CD4-positive, alpha-beta T cell (primary cell): Measurements from ENCODE around the gene ATN1. TPM values are rescaled to one million over a fixed set of nuclear protein-coding genes. Genes with fewer than 3 reads are reported as not detected.

Experiments used
- ATAC-seq: fragments of 200-7000 bp; cut with Tn5 transposase; one replicate; pipeline ENCODE4 v1.10.0; 2022; ENCODE audit warnings: mild to moderate bottlenecking; ENCODE audit not compliant: poor library complexity
- CTCF ChIA-PET: fragments of 350-600 bp; sonication (Branson Sonifier 250); formaldehyde crosslinking; loops from one replicate; lab custom pipeline; 2021; ENCODE audit warnings: antibody characterized with exemption, inconsistent platforms; lab: Charles Lee
- POLR2A ChIA-PET: fragments of 350-600 bp; sonication (Branson Sonifier 250); formaldehyde crosslinking; loops from one replicate; lab custom pipeline; 2021; ENCODE audit warnings: antibody characterized with exemption, inconsistent platforms; lab: Charles Lee
- DNase-seq, 14 experiments: peaks; one replicate each; pipeline ENCODE4 v3.0.0-alpha.2; 2013 to 2020; ENCODE audit warnings: mixed read lengths in 2 of 14
- H3K27ac ChIP-seq, 2 donors: one replicate each; pipeline versions ENCODE4 v1.5.1 to v1.7.0; 2013; ENCODE audit warnings: low read length in 2 of 2, low read depth in 1 of 2, mild to moderate bottlenecking in 1 of 2
- H3K27me3 ChIP-seq, 2 experiments: 1 replicate in 1 of 2; 2 replicates in 1 of 2; pipeline versions ENCODE4 v1.6.1 to v1.7.0; 2013; ENCODE audit warnings: low read length in 2 of 2, control low read depth in 1 of 2, mild to moderate bottlenecking in 1 of 2, moderate library complexity in 1 of 2; ENCODE audit not compliant: insufficient read depth in 2 of 2, control insufficient read depth in 1 of 2
- H3K36me3 ChIP-seq: one replicate; pipeline ENCODE4 v1.6.1; 2013; ENCODE audit warnings: low read length, control low read depth; ENCODE audit not compliant: insufficient read depth
- H3K4me1 ChIP-seq: one replicate; pipeline ENCODE4 v1.6.1; 2013; ENCODE audit warnings: low read length, control low read depth; ENCODE audit not compliant: insufficient read depth
- H3K4me3 ChIP-seq: one replicate; pipeline ENCODE4 v1.5.1; 2013; ENCODE audit warnings: mild to moderate bottlenecking, low read length, moderate library complexity
- H3K9me3 ChIP-seq, 2 experiments: 1 replicate in 1 of 2; 2 replicates in 1 of 2; pipeline versions ENCODE4 v1.6.1 to v1.7.0; 2013; ENCODE audit warnings: low read length in 2 of 2, mild to moderate bottlenecking in 2 of 2, control low read depth in 1 of 2, moderate library complexity in 1 of 2; ENCODE audit not compliant: control insufficient read depth in 1 of 2, insufficient read depth in 1 of 2
- H3K27ac Mint-ChIP-seq: one replicate; pipeline ENCODE4 v1.8.0; 2020; ENCODE audit warnings: mixed read lengths
- H3K27me3 Mint-ChIP-seq: one replicate; pipeline ENCODE4 v1.8.0; 2021; ENCODE audit warnings: mixed read lengths
- H3K36me3 Mint-ChIP-seq: one replicate; pipeline ENCODE4 v1.8.0; 2021; ENCODE audit warnings: low read depth, mixed read lengths
- H3K4me1 Mint-ChIP-seq: one replicate; pipeline ENCODE4 v1.8.0; 2021; ENCODE audit warnings: low read depth, mixed read lengths
- H3K4me3 Mint-ChIP-seq: one replicate; pipeline ENCODE4 v1.8.0; 2020; ENCODE audit warnings: mild to moderate bottlenecking, mixed read lengths
- H3K9me3 Mint-ChIP-seq: one replicate; pipeline ENCODE4 v1.8.0; 2020; ENCODE audit warnings: mixed read lengths
- intact Hi-C, 2 experiments: fragments of 100-400 bp; cut with DNase I in 1 of 2; cut with micrococcal nuclease in 1 of 2; formaldehyde crosslinking; loops; one replicate each; pipeline versions ENCODE4 v1.15.1 to v1.9.0; 2023 to 2025; cut with DNase I, micrococcal nuclease
- total RNA-seq, 174 experiments: library from RNA in 2 of 174; stranded (reverse) in 2 of 174; gene quantifications; one replicate each; pipeline ENCODE4 v1.2.3 and lab custom pipeline; 2021 to 2026
- TF ChIP-seq, protein P1 (sequence below): fragments of 200-600 bp; IDR thresholded peaks from one replicate; pipeline ENCODE4 v1.8.0; 2022; ENCODE audit warnings: antibody characterized with exemption, mild to moderate bottlenecking

ATN1 gene
- total RNA-seq, 2 experiments from 2014 or later: 28.7 to 29.6 TPM

DNA sequence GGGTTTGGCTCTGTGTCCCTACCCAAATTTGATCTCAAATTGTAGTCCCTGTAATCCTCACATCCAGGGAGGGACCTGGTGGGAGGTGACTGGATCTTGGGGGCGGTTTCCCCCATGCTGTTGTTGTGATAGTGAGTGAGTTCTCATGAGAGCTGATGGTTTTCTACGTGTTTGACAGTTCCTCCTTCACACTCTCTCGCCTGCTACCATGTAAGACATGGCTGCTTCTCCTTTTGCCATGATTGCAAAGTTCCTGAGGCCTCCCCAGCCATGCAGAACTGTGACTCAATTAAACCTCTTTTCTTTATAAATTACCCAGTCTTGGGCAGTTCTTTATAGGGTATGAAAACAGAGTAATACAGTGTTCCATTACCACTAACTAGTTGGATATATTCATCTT is 33.4 kb upstream of the ATN1 start:
- POLR2A ChIA-PET: no interaction called here

DNA sequence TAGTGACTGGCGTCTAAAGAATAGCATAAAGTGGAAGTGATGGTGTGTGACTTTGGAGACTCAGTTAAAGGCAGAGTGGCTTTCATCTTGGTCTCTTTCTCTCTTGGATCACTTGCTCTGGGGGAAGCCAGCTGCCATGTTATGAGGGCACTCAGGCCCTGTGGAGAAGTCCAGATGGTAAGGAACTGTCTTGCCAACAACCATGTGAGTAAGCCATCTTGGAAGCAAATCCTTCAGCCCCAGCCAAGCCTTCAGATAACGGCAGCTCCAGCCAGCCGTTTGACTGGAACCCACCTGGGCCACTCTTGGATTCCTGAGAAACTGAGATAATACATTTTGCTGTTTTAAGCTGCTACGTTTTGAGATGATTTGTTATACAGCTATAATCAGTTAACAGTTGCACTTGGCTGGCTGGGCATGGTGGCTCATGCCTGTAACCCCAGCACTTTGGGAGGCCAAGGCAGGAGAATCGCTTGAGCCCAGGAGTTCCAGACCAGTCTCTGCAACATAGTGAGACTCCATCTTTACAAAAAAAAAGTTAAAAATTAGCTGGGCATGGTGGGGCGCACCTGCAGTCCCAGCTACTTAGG is 30.8 kb upstream of the ATN1 start:
- H3K4me1 ChIP-seq: peaks cover 5% of the 10 kb centered on the region
- H3K9me3 ChIP-seq: no peaks in the 10 kb centered on the region
- Mint-ChIP-seq H3K27ac (no peak overlapping the region), H3K27me3 (no peaks in the 10 kb centered on the region), H3K36me3 (no peaks in the 10 kb centered on the region), H3K4me3 (no peak overlapping the region), H3K4me1 (no peaks in the 10 kb centered on the region), H3K9me3 (no peaks in the 10 kb centered on the region)
- TF ChIP-seq, protein P1, sequence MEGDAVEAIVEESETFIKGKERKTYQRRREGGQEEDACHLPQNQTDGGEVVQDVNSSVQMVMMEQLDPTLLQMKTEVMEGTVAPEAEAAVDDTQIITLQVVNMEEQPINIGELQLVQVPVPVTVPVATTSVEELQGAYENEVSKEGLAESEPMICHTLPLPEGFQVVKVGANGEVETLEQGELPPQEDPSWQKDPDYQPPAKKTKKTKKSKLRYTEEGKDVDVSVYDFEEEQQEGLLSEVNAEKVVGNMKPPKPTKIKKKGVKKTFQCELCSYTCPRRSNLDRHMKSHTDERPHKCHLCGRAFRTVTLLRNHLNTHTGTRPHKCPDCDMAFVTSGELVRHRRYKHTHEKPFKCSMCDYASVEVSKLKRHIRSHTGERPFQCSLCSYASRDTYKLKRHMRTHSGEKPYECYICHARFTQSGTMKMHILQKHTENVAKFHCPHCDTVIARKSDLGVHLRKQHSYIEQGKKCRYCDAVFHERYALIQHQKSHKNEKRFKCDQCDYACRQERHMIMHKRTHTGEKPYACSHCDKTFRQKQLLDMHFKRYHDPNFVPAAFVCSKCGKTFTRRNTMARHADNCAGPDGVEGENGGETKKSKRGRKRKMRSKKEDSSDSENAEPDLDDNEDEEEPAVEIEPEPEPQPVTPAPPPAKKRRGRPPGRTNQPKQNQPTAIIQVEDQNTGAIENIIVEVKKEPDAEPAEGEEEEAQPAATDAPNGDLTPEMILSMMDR: no peak
- no peaks in the 10 kb centered on the region for H3K36me3 ChIP-seq
- no peak for ATAC-seq
- ChIA-PET POLR2A (no interaction called here), CTCF (no interaction called here)
- DNase-seq: no peak
- H3K27me3 ChIP-seq: no peaks in the 10 kb centered on the region
- H3K4me3 ChIP-seq: no peak overlapping the region
- no peak overlapping the region for H3K27ac ChIP-seq
- intact Hi-C loops: no loop called here

More for the DNA sequence above, 33.4 kb upstream of the ATN1 start:
- Mint-ChIP-seq H3K27me3 (no peaks in the 10 kb centered on the region), H3K27ac (no peak overlapping the region), H3K4me1 (peaks cover 13% of the 10 kb centered on the region), H3K36me3 (no peaks in the 10 kb centered on the region), H3K9me3 (no peaks in the 10 kb centered on the region), H3K4me3 (no peak overlapping the region)
- ATAC-seq: no peak
- intact Hi-C loops: loop anchor here in 1 of 2 experiments (5.0 kb wide), 1 partner anchor 42 kb away; the partner anchor contains the start of genes CDCA3 and USP5
- Histone ChIP-seq H3K9me3 (no peaks in the 10 kb centered on the region), H3K36me3 (no peaks in the 10 kb centered on the region), H3K27me3 (no peaks in the 10 kb centered on the region), H3K27ac (no peak overlapping the region), H3K4me3 (no peak overlapping the region), H3K4me1 (peaks cover 18% of the 10 kb centered on the region)
- TF ChIP-seq, protein P1: no peak
- CTCF ChIA-PET: interaction anchor here (1.5 kb wide), 1 partner anchor 22 kb away, joined by 7 read pairs; the partner anchor contains the start of gene SPSB2
- DNase-seq: no peak

DNA sequence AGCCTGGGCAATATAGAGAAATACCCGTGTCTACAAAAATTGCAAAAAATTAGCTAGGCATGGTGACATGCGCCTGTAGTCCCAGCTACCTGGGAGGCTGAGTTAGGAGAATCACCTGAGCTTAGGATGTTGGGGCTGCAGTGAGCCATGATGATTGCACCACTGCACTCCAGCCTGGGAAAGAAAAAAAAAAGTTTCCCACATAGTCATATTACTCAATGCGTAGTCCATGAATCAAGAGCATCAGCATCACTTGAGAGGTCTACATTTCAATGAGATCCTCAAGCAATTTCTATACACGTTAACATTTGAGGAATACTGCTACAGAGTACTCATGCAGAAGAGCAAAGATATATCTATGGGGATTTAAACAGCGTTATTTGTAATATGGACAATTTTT is 28.3 kb upstream of the ATN1 start:
- no peaks in the 10 kb centered on the region for H3K36me3 ChIP-seq
- ChIA-PET POLR2A (interaction anchor here (1.2 to 1.5 kb wide), 2 partner anchors 27 to 44 kb away, joined by 3 to 4 read pairs; partner anchors contain the start of genes C12orf57 and RNU7-1), CTCF (interaction anchor here (2.2 kb wide), 1 partner anchor 8 kb away, joined by 12 read pairs; no protein-coding TSS in a partner anchor)
- intact Hi-C loops: no loop called here
- no peaks in the 10 kb centered on the region for H3K36me3 Mint-ChIP-seq
- TF ChIP-seq, protein P1: no peak
- peaks cover 8% of the 10 kb centered on the region for H3K4me1 ChIP-seq
- no peak overlapping the region for H3K4me3 Mint-ChIP-seq
- H3K27ac Mint-ChIP-seq: no peak overlapping the region
- H3K9me3 ChIP-seq: no peaks in the 10 kb centered on the region
- H3K27me3 Mint-ChIP-seq: no peaks in the 10 kb centered on the region
- no peak overlapping the region for H3K27ac ChIP-seq
- DNase-seq (no peak), ATAC-seq (no peak)
- H3K27me3 ChIP-seq: no peaks in the 10 kb centered on the region
- no peaks in the 10 kb centered on the region for H3K4me1 Mint-ChIP-seq
- H3K4me3 ChIP-seq: no peak overlapping the region
- no peaks in the 10 kb centered on the region for H3K9me3 Mint-ChIP-seq
